Measurements from ENCODE around the gene RPS27L. TPM values are rescaled to one million over a fixed set of nuclear protein-coding genes. Genes with fewer than 3 reads are reported as not detected.
A peak's percentile ranks its signal among the peaks of the same experiment; 100 is the strongest.

RPS27L gene
- total and polyA plus RNA-seq, 8 donors: 73.2 to 176 (median 127) TPM

DNA sequence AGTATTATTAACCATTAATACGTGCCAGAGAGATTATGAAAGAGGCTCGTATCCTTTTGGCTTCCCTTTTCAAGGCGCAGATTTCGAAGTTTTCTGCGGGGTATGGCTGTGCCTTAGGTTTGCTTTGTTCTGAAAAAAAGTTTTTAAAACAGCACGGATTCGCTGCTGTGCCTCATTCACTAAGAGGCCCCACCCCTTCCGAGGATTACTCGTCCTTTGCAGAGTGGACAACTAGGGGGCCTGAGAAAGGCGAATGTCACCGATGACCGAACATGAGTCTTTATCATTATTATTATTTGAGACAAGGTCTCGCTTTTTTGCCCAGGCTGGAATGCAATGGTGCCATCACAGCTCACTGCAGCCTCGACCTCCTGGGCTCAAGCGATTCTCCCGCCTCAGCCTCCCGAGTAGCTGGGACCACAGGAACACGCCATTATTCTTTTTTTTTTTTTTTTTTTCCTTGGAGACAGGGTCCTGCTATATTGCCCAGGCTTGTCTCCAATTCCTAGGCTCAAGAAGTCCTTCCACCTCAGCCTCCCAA is 684 bp upstream of the RPS27L start:
- TF ChIP-seq, protein P1, sequence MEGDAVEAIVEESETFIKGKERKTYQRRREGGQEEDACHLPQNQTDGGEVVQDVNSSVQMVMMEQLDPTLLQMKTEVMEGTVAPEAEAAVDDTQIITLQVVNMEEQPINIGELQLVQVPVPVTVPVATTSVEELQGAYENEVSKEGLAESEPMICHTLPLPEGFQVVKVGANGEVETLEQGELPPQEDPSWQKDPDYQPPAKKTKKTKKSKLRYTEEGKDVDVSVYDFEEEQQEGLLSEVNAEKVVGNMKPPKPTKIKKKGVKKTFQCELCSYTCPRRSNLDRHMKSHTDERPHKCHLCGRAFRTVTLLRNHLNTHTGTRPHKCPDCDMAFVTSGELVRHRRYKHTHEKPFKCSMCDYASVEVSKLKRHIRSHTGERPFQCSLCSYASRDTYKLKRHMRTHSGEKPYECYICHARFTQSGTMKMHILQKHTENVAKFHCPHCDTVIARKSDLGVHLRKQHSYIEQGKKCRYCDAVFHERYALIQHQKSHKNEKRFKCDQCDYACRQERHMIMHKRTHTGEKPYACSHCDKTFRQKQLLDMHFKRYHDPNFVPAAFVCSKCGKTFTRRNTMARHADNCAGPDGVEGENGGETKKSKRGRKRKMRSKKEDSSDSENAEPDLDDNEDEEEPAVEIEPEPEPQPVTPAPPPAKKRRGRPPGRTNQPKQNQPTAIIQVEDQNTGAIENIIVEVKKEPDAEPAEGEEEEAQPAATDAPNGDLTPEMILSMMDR (IDR thresholded peaks at IDR 0.05): no peak
- FAIRE-seq (no peak), DNase-seq (peak in 4 of 6 donors; percentile 23 to 42 (median 27)), ATAC-seq (peak; percentile 21 to 52 (median 32))
- no peaks in the 10 kb centered on the region for H3K27me3 ChIP-seq
- intact Hi-C loops (cut with DNase I): no loop called here
- peak overlapping the region; percentile 65 to 83 (median 80) for H3K4me3 ChIP-seq
- H3K9me3 ChIP-seq: no peaks in the 10 kb centered on the region
- peak overlapping the region; percentile 71 to 96 (median 92) for H3K27ac ChIP-seq
- H3K36me3 ChIP-seq: peaks cover 3 to 26% (median 13%) of the 10 kb centered on the region in 3 donors
- 4 to 5% methylated on average over 18 of the region's 18 CpGs for WGBS, 2 donors
- peaks cover 0 to 24% (median 0%) of the 10 kb centered on the region in 3 donors for H3K4me1 ChIP-seq

DNA sequence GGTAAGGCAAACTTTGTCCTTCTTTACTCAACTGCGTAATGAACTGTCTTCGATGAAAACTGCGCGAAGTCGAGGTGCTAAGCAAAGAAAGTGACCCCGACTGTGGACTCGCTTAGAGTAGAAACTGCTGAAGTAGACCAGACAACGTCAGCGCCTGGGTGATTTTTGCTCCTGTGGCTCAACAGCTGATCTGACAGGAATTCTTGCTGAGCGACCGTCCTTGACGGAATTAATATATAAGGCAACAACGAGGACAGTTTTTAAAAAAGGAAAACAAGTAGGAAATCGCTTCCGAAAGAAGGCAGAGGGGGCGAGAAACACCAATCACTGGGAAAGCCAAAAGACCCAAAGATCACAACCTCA is 541 bp downstream of the RPS27L start:
- TF ChIP-seq, protein P1 (IDR thresholded peaks at IDR 0.05): no peak
- peak in 3 of 6 donors; percentile 21 to 58 (median 45) for DNase-seq
- WGBS, 2 donors: 0 to 1% methylated on average over 16 of the region's 16 CpGs
- H3K27ac ChIP-seq: peak overlapping the region; percentile 71 to 96 (median 92)
- H3K27me3 ChIP-seq: no peaks in the 10 kb centered on the region
- H3K4me3 ChIP-seq: peak overlapping the region; percentile 65 to 83 (median 80)
- peaks cover 0 to 24% (median 0%) of the 10 kb centered on the region in 3 donors for H3K4me1 ChIP-seq
- H3K36me3 ChIP-seq: peaks cover 3 to 37% (median 21%) of the 10 kb centered on the region in 3 donors
- intact Hi-C loops (cut with DNase I): no loop called here
- no peaks in the 10 kb centered on the region for H3K9me3 ChIP-seq
- no peak for FAIRE-seq
- ATAC-seq: peak; percentile 3 to 64 (median 34)

DNA sequence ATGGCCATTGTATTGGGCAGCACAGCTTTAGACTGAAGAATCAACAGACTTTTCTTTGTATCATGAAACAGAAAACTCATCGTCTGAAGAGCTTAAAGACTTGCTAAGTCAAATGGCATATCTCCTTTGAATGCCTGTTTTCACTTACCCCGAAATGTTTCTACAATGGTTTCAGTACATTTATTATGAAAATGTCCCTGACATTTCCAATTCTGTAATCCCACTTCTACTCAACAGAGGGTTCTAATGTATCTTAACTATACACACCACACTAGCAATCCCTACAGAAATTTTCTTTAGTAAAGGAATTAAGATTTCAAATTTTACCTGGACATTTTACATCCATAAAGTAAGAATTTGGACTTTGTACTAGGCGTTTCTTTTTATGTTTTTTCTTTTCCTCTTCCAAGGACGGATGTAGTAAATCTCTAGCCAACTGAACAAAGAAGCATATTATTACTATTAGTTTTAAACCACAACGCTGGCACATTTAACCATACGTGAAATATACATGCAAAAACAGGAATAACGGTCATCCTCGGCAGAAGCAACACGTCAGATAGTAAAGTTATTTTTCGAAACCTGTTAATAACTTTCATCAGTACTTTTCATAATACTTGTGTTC is 1.1 kb downstream of the RPS27L start:
- TF ChIP-seq, protein P1 (IDR thresholded peaks at IDR 0.05): no peak
- intact Hi-C loops (cut with DNase I): no loop called here
- H3K27ac ChIP-seq: peak overlapping the region in 3 of 4 donors; percentile 71 to 96 (median 95)

DNA sequence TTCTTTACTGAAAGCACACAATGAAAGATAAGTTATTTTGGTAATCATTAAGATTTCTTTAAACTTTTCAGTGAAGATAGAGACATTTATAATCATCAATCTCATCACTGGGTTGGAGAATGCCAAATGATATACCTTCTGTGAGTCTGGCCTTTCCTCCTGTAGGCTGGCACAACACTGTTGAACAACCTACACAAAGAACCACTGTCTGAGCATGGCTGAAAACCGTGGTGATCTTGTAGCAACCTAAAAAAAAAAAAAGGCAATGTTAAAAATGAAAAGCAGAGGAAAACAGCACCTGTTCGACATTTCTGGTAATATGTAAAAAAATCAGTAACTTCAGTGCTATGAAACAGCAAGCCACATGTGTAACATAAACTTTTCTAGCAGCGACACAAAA is 1.8 kb downstream of the RPS27L start:
- peak overlapping the region in 2 of 4 donors; percentile 65 to 78 for H3K4me3 ChIP-seq
- H3K4me1 ChIP-seq: peaks cover 0 to 24% (median 0%) of the 10 kb centered on the region in 3 donors
- TF ChIP-seq, protein P1 (IDR thresholded peaks at IDR 0.05): no peak
- no peak for DNase-seq
- no peak overlapping the region for H3K27ac ChIP-seq
- no peaks in the 10 kb centered on the region for H3K27me3 ChIP-seq
- no peak for FAIRE-seq
- no peak for ATAC-seq
- intact Hi-C loops (cut with DNase I): no loop called here
- WGBS, 2 donors: 35 to 45% methylated on average over 3 of the region's 3 CpGs
- H3K36me3 ChIP-seq: peaks cover 3 to 46% (median 21%) of the 10 kb centered on the region in 3 donors
- H3K9me3 ChIP-seq: no peaks in the 10 kb centered on the region

More for the DNA sequence above, 1.1 kb downstream of the RPS27L start:
- FAIRE-seq (no peak), DNase-seq (no peak), ATAC-seq (peak in 2 of 4 donors; percentile 2 to 3)
- peak overlapping the region; percentile 65 to 83 (median 80) for H3K4me3 ChIP-seq
- H3K4me1 ChIP-seq: peaks cover 0 to 24% (median 0%) of the 10 kb centered on the region in 3 donors
- no peaks in the 10 kb centered on the region for H3K27me3 ChIP-seq
- H3K36me3 ChIP-seq: peaks cover 3 to 40% (median 21%) of the 10 kb centered on the region in 3 donors
- H3K9me3 ChIP-seq: no peaks in the 10 kb centered on the region
- WGBS, 2 donors: 1% methylated on average over 10 of the region's 10 CpGs

DNA sequence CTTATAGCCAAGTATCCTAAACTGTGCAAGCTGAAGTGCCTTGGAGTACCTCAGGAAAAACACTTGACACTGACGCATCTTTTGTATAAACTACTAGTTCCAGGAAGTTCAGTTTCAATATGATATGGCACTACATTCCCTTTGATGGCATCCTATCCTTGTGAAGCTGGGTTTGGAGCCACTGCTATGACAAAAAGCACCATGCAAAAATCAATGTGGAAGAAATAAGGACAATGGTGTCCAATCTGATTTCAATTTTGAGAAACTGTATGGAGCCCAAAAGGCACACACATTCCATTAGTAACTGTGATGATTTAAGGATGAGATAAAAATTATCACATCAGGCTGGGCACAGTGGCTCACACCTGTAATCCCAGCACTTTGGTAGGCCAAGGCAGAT is 5.6 kb downstream of the RPS27L start:
- WGBS, 2 donors: 87 to 92% methylated on average over 1 of the region's 1 CpG
- DNase-seq (no peak), ATAC-seq (no peak), FAIRE-seq (no peak)
- Histone ChIP-seq H3K4me3 (no peak overlapping the region), H3K4me1 (peaks cover 0 to 24% (median 0%) of the 10 kb centered on the region in 3 donors), H3K9me3 (no peaks in the 10 kb centered on the region), H3K27ac (no peak overlapping the region), H3K27me3 (no peaks in the 10 kb centered on the region), H3K36me3 (peaks cover 3 to 62% (median 21%) of the 10 kb centered on the region in 3 donors)
- intact Hi-C loops (cut with DNase I): no loop called here
- TF ChIP-seq, protein P1 (IDR thresholded peaks at IDR 0.05): no peak
